Measurements from ENCODE around the gene ERICH3.

DNA sequence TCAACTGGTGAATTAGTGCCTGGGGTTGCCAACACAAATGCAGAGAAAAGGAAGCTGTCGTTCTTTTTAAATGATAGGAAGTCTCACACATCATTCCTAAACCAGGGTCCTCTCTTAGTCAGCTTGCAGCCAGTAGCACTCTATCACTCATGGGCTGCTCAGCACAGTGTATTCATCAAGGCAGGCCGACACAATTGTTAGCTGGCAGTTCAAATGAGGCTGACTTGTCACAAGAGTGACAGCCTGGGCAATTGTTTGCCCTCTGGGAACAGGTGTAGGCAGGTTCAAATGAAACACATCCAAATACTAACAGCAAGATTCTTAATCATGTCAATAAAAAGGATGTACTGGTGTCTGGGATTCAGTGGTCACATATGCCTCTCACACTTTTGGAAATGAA lies 76.9 kb downstream of the ERICH3 start:
- TF ChIP-seq EZH2 (IDR thresholded peaks at IDR 0.05) (no peak), POLR2AphosphoS5 (IDR thresholded peaks at IDR 0.05; ENCODE audit: borderline replicate concordance, low read depth, low read length) (no peak), FOXP2 (optimal IDR thresholded peaks at IDR 0.05; ENCODE audit: control extremely low read depth, extremely low read length, insufficient read depth) (no peak)

Data from SK-N-MC (cell line).